ENCODE data around the gene TSHZ1.

Gene TSHZ1

DNA sequence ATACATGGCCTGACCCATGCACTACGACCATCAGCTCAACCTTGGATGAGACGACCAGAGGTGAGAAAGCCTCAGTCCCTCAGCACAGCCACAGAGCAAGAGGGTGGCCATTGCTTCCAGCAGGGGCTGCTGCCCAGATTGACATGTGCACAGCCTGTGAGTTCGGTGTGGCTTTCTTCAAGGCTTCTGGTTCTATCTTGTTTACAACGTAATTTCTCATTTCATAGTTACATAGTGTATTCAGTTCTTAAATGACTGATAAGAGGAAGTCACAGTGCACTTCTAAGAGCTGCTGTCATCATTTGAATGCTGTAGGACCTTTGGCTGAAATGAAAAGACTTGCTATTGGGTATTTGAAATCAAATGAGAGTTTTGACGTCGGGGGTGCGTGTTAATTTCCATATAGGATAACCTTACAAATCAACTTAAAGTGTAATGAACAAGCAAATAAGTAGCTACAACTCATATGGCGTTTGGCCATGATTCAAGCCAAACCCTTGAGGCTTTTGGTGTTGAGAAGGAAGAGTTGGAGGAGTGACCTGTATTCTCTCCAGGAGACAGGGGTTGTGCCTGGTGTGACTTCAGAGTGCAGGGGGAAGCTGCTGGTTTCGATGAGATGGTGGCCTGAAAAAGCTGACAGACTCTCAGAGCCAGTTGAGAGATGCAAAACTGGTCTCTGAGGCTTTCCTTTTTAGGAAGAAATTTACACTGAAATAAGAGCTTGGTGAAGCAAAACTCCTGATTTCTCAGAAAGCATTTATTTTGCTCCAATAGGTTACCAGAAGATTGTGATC is 51.0 kb downstream of the TSHZ1 start:
- peak; percentile 73 for DNase-seq (ENCODE audit: low read depth)
- TF ChIP-seq, protein P1, sequence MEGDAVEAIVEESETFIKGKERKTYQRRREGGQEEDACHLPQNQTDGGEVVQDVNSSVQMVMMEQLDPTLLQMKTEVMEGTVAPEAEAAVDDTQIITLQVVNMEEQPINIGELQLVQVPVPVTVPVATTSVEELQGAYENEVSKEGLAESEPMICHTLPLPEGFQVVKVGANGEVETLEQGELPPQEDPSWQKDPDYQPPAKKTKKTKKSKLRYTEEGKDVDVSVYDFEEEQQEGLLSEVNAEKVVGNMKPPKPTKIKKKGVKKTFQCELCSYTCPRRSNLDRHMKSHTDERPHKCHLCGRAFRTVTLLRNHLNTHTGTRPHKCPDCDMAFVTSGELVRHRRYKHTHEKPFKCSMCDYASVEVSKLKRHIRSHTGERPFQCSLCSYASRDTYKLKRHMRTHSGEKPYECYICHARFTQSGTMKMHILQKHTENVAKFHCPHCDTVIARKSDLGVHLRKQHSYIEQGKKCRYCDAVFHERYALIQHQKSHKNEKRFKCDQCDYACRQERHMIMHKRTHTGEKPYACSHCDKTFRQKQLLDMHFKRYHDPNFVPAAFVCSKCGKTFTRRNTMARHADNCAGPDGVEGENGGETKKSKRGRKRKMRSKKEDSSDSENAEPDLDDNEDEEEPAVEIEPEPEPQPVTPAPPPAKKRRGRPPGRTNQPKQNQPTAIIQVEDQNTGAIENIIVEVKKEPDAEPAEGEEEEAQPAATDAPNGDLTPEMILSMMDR (IDR thresholded peaks at IDR 0.05; ENCODE audit: insufficient read depth, low read depth, low read length, missing control alignments), result no peak
- H3K4me3 ChIP-seq (ENCODE audit: low read depth, low read length), result no peak overlapping the region; the same call in 1 of the 2 replicates

DNA sequence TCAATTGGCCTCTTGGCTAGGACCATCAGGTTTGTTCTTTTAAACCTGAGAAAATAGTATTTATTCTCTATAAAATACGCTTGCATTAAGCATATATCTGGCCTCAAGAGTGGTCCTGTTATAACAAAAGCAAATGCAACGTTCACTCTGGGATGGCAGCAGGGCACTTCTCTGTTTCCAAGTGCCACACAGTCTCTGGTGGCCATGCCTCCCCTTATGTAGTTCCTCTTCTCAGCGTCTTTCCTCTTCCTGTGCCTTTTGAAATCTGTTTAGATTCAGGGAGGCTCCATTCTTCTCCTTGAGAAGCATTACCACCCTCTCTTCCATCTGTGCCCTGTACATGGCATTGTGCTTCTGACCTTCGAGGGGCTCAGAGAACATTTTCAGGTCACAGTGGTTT is 51.9 kb downstream of the TSHZ1 start:
- no peak for DNase-seq (ENCODE audit: low read depth)
- H3K4me3 ChIP-seq (ENCODE audit: low read depth, low read length), result no peak overlapping the region
- TF ChIP-seq, protein P1 (IDR thresholded peaks at IDR 0.05; ENCODE audit: insufficient read depth, low read depth, low read length, missing control alignments), result no peak

DNA sequence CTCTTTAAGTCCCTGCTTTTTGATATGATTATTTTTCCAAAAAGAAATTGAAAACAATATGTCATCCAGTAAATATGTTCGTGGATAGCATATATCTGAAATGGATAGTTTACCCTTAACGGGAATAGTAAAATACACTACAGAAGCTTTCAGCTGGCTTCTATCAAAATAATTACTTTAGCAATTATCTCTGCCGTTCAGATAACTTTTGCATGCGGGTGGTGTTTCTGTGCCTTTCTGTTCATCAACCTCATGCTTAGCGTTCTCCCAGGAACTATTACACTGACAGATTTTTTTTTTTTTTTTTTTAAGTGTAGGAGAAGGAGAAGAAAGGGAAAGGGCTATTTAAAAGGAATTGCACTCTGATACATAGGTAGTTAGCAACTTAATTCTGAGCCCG is 53.6 kb downstream of the TSHZ1 start:
- no peak for DNase-seq (ENCODE audit: low read depth)
- TF ChIP-seq, protein P1 (IDR thresholded peaks at IDR 0.05; ENCODE audit: insufficient read depth, low read depth, low read length, missing control alignments), result no peak
- H3K4me3 ChIP-seq (ENCODE audit: low read depth, low read length), result no peak overlapping the region

DNA sequence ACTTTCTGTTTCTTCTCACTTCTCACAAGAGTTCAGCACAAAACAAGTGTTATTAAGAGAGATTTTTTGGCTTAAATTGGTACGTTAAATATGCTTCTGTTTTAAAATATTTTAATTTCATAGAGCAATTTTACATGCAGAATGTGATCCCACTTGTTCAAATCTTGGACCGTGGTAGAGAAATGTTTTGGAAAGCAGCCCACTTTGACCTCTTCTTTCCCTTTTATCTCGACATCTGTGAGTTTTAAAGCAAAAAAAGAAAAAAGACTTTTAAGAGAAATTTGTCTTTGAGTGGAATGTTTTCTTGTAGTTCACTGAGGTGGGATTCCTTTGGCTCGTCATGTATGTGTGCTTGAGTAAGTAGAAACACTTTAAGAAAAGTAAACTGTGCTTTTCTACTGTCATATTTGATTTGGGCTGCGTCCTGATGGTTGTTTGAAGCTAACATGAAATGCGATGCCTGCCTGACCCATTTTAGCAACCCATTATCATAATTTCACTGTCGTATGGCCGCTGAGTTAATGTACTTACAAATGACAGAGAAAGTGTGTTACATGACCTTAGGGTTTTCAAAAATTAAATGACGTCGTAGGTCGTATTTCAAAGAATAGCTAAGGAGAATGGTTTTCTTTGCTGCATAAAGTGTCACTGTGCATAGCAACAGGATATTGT is 54.5 kb downstream of the TSHZ1 start:
- TF ChIP-seq, protein P1 (IDR thresholded peaks at IDR 0.05; ENCODE audit: insufficient read depth, low read depth, low read length, missing control alignments), result no peak
- DNase-seq (ENCODE audit: low read depth), result no peak
- H3K4me3 ChIP-seq (ENCODE audit: low read depth, low read length), result no peak overlapping the region

DNA sequence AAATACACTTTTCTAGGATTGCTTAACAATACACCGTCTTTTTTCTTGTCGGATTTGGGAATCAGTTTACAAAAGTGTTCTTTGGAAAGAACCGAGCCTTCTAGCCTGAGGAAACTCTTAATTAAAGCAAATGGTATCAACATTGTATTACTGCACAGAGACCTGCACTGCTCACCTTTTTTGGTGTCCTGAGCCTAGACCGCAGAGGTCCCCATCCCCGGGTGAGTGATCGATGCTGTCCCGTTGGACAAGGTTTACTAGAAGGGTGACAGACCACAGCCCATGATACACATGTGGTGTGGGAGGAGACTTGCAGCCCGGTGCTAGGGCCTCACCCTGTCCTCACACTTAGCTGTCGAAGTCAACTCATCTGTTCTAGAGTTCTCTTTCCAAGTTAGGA is 55.3 kb downstream of the TSHZ1 start:
- TF ChIP-seq, protein P1 (IDR thresholded peaks at IDR 0.05; ENCODE audit: insufficient read depth, low read depth, low read length, missing control alignments), result no peak
- no peak overlapping the region for H3K4me3 ChIP-seq (ENCODE audit: low read depth, low read length)
- no peak for DNase-seq (ENCODE audit: low read depth)

DNA sequence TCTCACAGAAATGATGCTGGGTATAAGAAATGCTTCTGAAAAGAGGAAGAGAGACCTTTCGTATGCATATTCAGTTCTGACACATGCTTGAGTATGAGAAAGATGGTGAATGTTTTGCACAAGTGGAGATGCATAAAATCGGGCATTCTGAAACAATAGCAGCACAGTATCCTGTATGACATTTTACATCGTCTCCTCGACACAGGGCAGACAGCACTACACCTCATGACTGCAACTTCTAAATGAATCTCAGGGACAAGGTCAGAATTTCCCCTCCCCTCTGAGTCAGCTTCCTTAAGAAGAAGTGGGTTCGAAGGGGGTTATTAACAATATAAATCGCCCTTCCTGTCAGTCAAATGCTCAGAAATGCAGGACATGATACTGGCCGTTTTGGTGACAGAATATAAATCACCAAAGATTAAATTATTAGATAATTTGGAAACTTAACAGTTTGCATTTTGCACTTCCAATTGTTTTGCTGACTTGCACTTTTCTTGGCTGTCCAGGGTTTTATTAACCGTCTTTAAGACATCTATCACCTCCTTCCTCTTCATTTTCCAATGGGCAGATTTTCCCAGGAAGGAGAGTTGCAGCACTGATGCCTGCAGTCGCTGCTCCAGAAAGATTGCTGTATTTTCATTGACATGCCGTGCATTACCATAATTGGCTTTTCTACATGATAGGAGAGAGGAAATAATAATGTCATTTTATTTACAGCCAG is 57.2 kb downstream of the TSHZ1 start:
- TF ChIP-seq, protein P1 (IDR thresholded peaks at IDR 0.05; ENCODE audit: insufficient read depth, low read depth, low read length, missing control alignments), result no peak
- DNase-seq (ENCODE audit: low read depth), result peak; percentile 63
- H3K4me3 ChIP-seq (ENCODE audit: low read depth, low read length), result no peak overlapping the region

Data from GM12865 (cell line).